ENCODE measurements around the gene STK38L.

Gene STK38L

DNA sequence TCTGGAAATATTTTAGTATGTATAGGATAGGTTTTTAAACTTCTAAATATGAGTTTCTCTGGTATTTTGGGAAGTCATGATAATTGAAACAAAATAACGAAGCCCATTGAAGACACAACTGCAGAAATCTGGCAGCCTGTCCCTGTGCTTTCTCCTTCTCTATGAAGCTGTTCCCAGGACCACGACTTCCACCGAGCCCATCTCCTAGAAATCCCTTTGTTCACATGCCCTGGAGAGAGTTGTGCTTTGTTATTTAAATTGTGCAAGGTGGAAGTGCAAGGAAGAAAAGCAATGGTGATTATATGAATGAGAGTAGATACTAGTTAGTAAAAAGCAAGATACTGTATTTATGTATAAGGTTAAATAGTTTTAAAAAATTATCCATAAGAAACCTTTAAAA lies 32.2 kb downstream of the STK38L start:
- no peak for DNase-seq (ENCODE audit: low read depth, low spot score)

DNA sequence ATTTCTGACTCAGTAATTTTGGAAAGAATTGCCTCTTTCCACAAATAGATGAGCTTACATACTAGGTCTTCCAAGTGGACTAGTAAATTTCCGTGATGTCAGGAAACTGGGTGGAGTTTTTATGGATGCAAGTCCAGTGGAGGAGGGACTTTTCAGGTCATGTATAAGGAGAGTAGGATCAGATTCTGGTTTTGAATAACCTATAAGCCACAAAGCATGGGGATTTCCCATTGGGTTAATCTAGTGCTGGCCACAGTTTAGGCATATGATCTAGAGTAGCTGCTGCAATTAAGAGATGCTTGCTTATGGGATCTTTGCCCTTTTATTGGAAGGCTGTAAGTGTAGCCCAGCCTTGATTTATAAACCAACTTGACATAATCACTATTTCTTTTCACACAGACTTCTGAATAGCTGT lies 33.8 kb downstream of the STK38L start:
- DNase-seq (ENCODE audit: low read depth, low spot score), result no peak

DNA sequence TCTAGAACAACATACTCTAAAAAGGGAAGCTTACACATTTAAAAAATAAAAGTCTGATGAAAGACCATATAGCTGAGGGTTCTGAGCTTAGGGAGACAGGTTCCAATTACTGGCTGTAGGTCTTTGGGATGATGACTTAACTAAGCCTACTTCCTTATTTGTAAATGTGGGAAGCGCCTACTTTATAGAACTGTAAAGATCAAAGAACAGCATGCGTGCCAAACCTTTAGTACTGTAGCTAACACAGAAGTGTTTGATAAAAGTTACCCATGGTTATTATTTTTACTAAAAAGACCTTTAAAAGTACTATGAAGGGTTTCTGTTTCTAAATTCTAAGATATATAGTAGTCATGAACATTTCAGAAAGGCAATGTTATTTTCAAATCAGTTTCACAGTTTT lies 35.7 kb downstream of the STK38L start:
- DNase-seq (ENCODE audit: low read depth, low spot score), result no peak

DNA sequence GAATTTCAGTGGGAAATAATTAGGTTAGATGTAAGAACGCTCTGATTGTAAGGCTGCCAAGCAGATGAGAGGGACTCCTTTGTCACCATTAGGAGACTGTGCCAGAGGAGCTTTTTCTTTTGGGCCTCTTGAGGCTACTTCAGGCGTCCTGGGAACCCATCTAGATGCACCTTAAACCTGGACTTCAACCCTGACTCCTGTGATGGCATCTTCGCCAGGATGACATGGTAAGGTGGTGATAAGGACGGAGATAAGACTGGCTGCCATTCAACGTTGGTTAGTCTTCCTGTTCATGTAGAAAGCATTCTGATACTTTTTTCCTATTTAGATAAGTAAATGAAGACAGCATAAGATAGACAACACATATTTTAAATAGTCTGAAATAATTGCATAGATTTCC lies 36.3 kb downstream of the STK38L start:
- DNase-seq (ENCODE audit: low read depth, low spot score), result no peak

DNA sequence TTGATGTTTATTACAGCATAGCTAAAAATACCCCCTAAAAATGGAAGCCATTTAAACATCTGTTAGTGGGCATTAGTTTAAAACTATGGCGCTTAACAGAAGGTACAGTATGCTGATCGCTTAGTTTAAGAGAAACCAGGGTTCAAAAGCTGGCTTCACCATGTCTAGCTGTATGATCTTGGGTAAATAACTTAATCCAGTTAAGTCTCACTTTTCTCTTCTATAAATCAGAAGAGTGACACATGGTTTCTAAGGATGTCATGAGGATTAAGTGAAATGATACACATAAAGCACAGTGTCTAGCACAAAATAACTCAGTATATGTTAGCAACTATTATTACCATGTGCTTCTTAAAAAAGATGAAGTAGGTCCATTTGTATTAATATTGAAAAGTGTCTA lies 38.7 kb downstream of the STK38L start:
- DNase-seq (ENCODE audit: low read depth, low spot score), result no peak

DNA sequence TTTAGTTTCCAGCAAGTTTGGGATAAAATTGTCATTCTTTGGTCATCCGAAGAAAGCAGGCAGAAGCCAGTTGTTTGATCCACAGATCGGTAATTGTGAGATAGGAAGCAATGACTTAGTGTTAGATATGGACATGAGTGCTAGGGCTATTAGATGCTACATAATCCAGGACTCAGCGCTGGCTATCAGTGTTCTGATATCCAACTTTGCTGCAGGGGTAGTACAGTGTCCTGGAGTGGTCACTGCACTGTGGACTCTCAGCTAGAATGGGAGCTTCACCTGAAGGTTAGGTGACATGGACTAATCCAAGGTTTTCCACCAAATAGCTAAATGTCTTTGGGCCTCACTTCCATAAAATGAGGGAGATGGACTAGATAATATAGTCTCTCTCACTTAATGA lies 39.9 kb downstream of the STK38L start:
- DNase-seq (ENCODE audit: low read depth, low spot score), result no peak

DNA sequence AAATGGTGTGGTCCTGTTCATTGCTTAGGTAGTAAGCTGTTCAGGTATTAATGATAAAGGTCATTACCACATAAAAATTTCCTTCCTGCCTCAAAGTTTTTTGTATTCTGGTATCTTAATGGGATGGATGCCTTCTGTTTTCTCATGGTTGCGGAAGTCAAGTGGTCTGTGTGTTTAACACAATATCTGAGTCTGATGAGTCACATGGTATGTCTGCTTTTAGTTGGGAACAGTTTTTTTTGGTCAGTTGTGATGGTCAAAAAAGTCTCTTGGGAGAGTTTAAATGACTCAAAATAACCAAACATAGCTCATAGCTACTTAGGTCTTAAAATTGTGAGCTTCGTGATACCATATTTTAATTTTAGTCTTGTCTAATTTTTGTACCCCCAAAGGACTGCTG lies 40.7 kb downstream of the STK38L start:
- DNase-seq (ENCODE audit: low read depth, low spot score), result no peak

DNA sequence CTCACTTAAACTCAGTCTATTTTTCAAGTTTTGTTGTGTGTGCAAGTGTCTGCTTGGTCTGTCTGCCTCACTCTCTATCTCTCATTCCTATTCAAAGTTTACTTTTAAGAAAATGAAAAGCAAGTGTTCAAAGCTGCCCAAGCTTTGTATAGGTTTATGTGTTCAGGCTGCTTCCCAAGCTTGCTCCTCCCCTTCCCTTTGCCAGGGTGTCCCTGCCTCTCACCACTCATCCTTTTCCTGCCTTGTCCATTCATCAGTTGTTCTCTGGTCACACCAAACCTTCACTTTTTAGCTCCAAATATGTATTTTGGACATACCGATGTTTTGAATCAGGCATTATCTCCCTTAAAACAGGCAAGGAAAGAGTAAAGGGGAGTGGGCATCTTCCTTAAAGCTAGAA lies 41.3 kb downstream of the STK38L start:
- no peak for DNase-seq (ENCODE audit: low read depth, low spot score)

DNA sequence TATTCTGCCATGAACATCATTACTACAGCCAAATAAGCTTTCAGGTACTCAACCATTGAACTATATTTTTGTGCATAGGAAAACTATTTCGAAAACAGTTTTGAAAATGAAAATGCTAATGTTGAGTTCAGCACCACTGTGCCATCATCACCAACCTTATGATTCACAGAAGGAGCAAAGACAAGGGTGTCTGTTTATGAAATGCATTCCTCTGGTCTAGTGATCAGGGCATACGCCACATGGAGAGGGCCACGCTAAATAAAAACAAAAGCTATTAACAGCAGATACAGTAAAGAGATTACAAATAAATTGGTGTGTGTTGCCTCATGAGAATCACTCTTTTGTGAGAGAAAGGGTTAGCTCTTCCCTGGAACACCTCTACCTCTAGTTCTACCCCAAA lies 45.3 kb downstream of the STK38L start:
- no peak for DNase-seq (ENCODE audit: low read depth, low spot score)

DNA sequence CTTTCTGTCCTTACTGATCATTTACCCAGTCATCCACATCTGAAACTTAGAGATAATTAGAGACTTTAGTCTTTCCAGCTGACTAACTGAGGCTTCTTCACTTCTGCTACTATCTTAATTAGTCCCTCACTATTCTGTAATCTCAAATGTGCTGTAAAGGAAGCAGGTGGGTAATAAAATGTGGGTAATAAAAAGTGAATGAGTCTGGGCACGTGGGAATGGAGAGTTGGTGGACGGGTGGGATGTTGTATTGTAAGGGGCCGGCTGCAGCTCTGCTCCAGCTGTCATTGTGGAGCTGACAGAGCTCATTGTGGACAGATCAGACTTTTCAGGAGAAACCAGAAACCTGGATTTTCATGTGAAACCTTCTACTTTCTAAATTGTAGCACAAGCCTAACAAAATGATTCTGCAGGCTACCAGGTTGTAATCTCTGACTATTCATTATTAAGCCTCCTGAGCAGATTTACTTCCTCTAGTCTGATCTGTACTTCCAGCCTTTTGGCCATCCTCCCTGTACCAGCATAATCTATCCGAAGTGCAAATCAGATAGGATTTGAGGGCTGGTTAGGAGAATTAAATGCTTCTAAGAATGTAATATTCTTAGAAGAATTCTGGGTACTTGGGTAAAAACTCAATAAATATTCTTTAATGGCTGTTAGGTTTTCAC lies 46.5 kb downstream of the STK38L start:
- DNase-seq (ENCODE audit: low read depth, low spot score), result no peak

DNA sequence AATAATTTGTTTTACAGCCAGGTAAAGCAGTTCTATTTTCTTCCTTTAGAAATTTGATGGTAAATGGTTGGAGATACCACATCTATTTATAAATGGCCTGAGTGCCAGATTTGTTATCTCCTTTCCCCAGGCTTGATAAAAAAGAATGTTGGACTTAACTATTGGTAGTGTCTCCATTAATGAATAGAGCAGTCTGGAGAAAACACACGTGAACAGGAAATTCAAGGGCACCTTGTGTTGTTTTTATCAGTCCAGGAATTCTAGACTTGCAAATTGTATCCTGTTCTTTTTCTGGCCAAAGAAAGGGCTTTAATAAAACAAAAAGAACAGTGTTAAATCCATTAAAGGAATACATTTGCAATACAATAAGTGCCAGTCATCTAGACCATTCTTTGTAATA lies 47.8 kb downstream of the STK38L start:
- no peak for DNase-seq (ENCODE audit: low read depth, low spot score)

DNA sequence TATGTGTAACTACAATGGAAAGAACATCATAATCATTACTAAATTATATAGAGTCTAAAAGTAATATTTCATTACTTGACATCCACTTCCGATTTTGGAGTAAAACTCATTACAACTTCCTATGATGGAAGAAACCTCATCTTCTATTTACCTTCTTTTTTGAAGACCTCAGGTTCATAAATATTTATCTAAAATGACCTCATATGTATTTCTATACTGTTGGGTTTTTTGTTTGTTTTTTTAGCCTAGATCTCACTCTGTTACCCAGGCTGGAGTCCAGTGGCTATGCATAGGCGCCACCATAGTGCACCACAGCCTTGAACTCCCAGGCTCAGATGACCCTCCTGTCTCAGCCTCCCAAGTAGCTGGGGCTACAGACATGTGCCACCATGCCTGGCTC lies 48.6 kb downstream of the STK38L start:
- DNase-seq (ENCODE audit: low read depth, low spot score), result no peak

DNA sequence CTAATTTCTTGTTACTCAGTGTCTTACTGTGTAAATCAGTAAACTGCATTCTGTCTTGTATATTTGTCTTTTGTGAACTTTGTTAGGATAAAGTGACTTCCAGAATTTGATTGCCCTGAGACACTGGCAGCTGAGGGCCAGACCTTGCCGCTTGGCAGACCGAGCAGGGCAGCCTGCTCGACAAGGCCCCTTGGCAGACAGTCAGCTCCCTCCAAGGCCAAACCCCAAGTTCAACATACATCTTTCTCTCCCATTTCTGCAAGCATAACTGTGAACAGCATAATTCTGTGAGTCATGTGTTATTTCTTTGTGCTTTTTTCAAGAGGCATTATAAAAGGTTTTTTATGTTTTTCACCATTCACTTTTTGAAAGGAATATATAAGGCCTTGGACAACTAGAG lies 49.4 kb downstream of the STK38L start:
- no peak for DNase-seq (ENCODE audit: low read depth, low spot score)

DNA sequence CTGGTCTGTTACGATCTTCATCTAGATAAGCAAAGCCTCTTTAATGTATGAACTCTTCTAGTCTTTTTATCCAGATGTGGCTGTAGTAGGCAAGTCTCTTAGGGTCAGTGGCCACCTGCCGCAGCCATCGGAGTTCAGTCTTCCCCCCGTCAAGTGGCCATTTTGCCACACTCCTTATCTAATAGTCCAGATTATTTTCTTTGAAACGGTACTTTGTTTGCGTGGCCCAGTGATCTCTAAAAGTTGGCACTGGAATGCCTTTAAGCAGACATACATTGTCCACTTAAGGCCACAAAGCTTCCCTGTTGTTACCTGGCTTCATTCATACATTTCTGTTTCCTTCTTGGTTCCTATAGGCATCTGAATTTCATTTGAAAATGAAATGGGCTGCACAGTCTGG lies 52.6 kb downstream of the STK38L start:
- DNase-seq (ENCODE audit: low read depth, low spot score), result no peak

DNA sequence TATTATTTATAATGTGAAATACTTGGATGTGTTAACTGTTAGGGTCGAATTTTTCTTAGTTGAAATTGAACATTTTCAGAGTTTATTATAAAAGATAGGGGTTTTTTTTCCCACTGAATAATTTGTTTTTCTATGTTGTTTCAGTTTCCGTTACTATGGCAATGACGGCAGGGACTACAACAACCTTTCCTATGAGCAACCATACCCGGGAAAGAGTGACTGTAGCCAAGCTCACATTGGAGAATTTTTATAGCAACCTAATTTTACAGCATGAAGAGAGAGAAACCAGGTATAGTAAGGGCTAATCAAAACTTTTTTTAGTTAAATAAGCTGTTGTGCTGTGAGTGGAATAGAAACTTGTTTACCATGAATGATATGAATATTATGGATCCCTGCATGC lies 53.5 kb downstream of the STK38L start:
- no peak for DNase-seq (ENCODE audit: low read depth, low spot score)

DNA sequence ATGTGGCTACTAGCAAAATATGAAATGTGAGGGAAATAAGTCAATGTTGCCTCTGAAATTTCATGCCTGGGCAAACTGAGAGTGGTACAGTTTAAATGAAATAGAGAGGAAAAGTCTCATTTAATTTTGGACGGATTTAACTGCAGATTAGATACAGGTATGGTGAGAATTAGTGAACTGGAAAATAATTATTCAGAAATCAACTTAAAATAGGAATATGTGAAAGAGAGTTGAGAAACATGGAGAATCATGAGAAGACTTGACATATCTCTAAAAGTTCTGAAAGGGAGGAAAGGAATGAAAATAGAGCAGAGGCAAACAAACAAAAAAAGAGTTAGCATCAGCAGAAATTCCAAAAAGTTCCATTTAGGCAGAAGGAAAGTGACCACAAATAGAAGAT lies 55.0 kb downstream of the STK38L start:
- DNase-seq (ENCODE audit: low read depth, low spot score), result no peak

DNA sequence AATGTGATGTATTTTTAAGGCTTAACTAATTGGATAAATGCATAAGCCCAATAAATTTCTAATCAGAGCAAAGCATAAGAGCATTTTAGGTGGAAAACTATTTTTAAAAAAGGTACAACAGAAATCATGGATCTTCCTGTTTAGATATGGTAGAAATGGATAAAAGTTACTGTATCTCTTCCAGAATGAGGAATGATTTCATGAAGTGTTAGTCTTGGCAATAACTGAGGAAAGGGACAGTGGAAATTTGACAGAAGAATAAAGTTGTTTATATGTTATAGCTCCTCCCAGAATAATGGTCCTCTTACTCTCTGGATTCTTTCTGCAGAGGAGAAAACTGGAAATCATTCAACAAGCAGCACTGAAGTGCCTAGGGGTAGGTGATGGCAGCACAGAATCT lies 56.1 kb downstream of the STK38L start:
- DNase-seq (ENCODE audit: low read depth, low spot score), result no peak

DNA sequence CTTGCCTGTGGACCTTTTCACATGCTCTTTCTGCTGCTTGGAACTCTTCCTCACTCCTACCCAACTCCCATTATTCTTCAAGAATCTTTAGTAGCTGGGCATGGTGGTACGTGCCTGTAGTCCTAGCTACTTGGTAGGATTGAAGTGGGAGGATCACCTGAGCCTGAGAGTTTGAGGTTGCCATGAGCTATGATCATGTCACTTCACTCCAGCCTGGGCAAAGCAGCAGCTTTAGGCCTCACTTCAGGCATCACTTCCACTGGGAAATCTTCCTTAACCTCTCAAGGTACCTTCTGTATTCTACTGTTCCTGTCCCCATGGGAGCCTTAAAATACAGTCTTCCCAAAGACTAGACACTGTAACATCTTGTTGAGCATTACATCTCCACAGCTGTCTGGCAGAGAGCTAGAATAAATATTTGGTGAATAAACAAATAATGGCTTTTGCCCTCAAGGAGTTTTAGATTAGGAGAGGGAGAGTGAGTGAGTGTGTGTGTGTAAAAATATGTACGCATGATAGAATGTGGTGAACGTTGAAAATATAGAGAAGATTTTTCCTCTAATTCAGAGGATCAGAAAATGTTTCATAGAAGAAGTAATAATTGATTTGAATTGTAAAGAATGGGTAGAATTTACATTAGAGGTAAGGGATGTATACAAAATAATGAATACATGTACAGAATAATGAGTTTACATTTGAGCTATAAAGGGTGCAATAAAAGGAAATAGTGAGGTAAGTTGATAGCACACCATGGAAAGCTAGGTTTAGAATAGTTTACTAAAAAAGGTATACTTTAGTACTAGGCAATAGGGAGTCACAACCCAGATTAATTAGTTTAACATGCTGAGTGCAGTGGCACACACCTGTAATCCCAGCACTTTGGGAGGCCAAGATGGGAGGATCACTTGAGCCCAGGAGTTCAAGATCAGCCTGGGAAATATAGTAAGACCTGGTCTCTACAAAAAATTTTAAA lies 59.3 kb downstream of the STK38L start:
- DNase-seq (ENCODE audit: low read depth, low spot score), result no peak

DNA sequence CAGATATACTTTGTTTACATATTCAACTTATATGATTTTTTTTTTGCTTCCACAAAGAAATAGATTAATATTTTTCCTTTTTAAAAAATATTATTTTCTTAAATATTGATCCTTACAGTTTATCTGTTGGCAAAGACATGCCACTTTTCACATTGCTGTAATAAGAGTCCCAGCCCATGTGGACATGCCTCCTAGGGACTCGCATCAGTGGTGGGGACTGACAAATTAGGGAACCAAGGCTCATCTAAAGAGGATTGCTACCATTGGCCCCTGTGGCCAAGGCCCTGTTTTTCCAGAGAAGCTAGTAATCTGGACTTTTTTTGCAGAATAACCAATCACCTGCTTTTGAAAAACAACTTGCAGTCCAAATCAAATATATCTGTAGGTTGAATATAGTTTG lies 60.8 kb downstream of the STK38L start:
- DNase-seq (ENCODE audit: low read depth, low spot score), result no peak

DNA sequence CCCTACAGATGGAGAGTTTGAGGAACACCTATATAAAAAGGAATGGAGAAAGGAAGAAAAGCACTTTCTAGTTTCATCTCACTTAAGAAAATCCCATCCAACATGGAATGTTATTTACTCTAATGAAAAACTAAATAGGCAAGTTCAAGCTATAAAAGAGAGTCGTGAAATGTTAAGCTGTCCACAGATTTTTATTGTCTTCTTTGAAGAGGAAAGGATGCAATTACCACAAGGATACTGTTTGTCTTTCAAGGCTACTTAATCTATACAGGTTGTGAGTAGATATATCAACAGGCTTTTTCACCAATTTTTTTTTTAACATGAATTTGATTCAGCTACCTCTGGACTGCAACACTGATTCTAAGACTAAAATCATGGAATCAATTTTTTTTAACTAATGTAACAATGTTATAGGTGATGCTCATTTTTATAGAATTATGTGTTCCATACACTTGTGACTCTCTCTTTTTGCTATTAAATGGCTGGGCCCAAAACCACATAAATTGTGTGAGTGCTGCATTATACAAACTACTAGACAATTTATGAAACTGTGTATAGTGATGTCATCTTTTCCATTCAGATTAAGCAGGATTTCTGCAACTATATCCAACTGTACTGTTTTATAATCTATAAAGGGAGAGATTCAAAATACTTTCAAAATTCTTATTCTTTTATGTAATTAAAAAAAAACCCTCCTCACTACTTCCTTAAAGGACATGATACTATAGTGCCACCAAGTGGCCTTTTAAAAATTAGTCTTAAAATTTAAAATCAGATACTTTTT lies 61.8 kb downstream of the STK38L start:
- no peak for DNase-seq (ENCODE audit: low read depth, low spot score)

DNA sequence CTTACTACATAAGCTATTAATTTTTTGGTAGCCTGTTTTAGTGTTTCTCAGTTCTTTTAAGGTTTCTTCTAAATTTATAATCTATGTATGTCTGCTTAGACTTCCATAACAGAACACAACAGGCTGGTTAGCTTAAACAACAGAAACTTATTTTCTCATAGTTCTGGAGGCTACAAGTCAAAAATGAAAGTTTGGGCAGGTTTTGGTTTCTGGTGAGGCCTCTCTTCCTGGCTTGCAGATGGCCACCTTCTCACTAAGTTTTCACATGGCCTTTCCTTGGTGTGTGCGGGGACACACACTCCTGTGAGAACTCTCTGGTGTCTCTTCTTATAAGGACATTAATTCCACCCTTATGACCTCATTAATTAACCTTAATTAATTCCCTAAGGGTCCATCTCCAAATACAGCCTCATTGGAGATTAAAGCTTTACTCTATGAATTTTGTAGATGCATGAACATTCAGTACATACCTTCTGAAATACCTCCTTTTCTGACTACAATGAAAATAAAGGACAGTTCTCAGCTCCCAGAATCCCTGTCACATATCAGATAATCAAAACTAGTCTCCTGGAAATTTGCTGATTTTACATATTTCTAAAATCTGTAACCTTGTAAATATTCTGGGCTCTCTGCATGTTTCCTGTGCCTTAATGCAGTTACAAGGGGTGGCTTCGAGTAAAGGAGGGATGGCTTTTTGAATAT lies 65.4 kb downstream of the STK38L start:
- no peak for DNase-seq (ENCODE audit: low read depth, low spot score)

DNA sequence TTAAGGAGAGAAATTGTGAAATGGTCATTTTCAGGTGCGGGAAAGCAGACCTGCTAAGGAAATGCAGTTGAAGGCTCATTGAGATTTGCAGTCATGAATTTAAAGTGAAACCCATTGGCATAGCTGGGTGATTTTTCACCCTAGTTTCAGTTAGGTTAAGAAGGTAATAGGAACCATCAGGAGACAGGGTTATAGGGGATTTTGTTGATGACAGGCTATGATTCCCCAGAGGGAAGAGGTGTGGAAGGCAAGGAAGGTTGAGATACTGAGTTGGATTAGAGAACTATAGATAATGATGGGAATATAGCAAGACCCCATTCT lies 65.9 kb downstream of the STK38L start:
- no peak for DNase-seq (ENCODE audit: low read depth, low spot score)
